Esophagus muscularis mucosa (tissue), 3 donors: Measurements from ENCODE around the gene ACTR8.

ENCODE experiments used
- POLR2A ChIP-seq: fragments of 450-650 bp; IDR thresholded peaks from one replicate; pipeline ENCODE4 v1.6.1; 2017; ENCODE audit warnings: antibody characterized with exemption, moderate library complexity, mild to moderate bottlenecking, low read depth
- TF ChIP-seq, protein P1 (sequence below), 3 experiments: fragments of 200-600 bp in 2 of 3; fragments of 450-650 bp in 1 of 3; sonication (generic) in 2 of 3; IDR thresholded peaks; one replicate each; pipeline ENCODE4 v1.5.1; 2017 to 2019; ENCODE audit warnings: antibody characterized with exemption in 3 of 3, mild to moderate bottlenecking in 2 of 3, moderate library complexity in 1 of 3

DNA sequence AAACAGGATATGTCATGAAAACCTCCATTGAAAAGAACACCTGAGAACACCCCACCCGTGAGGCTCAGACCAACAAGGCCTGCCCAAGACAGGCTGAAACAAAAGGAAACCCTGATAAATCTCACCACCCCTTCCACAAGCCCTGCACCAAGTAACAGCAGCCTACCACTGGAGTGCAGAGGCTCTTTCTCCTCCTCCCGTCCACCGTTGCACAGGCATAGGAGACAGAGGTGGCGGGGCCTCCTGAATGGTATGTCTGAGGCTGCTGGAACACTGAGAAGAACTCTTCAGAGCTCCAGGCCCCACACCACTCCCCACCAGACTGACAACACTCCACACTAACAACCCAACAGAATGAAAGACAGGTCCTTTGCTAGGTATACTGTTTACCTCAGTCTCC lies 57.2 kb downstream of the ACTR8 start:
- TF ChIP-seq POLR2A: no peak
- TF ChIP-seq, protein P1, sequence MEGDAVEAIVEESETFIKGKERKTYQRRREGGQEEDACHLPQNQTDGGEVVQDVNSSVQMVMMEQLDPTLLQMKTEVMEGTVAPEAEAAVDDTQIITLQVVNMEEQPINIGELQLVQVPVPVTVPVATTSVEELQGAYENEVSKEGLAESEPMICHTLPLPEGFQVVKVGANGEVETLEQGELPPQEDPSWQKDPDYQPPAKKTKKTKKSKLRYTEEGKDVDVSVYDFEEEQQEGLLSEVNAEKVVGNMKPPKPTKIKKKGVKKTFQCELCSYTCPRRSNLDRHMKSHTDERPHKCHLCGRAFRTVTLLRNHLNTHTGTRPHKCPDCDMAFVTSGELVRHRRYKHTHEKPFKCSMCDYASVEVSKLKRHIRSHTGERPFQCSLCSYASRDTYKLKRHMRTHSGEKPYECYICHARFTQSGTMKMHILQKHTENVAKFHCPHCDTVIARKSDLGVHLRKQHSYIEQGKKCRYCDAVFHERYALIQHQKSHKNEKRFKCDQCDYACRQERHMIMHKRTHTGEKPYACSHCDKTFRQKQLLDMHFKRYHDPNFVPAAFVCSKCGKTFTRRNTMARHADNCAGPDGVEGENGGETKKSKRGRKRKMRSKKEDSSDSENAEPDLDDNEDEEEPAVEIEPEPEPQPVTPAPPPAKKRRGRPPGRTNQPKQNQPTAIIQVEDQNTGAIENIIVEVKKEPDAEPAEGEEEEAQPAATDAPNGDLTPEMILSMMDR (IDR thresholded peaks at IDR 0.05): no peak
